Gastrocnemius medialis (tissue), 4 donors: Measurements from ENCODE around the gene MED16. TPM values are rescaled to one million over a fixed set of nuclear protein-coding genes. Genes with fewer than 3 reads are reported as not detected.

Experiments used
- ATAC-seq, 2 donors: fragments of 150-250 bp; one replicate each; pipeline ENCODE4 v1.9.1; 2016
- DNase-seq, 2 donors: peaks; one replicate each; pipeline ENCODE4 v3.0.0-alpha.2; 2019
- H3K27ac ChIP-seq, 4 donors: fragments of 200-600 bp; sonication (generic); 1 replicate in 1 of 4; 2 replicates in 3 of 4; pipeline ENCODE4 v1.5.1; 2016 to 2018; ENCODE audit warnings: mild to moderate bottlenecking in 2 of 4, moderate library complexity in 1 of 4
- H3K27me3 ChIP-seq, 3 donors: fragments of 200-600 bp; sonication (generic) in 2 of 3; 1 replicate in 1 of 3; 2 replicates in 2 of 3; pipeline versions ENCODE4 v1.5.1 to v1.6.0; 2016 to 2019; ENCODE audit warnings: mild to moderate bottlenecking in 1 of 3, moderate library complexity in 1 of 3
- H3K36me3 ChIP-seq, 2 donors: fragments of 200-600 bp; sonication (generic) in 1 of 2; one replicate each; pipeline ENCODE4 v1.5.1; 2017 to 2018
- H3K4me1 ChIP-seq, 2 donors: fragments of 200-600 bp; sonication (generic) in 1 of 2; one replicate each; pipeline ENCODE4 v1.5.1; 2016 to 2017; ENCODE audit warnings: mild to moderate bottlenecking in 2 of 2
- H3K4me3 ChIP-seq, 4 donors: fragments of 200-600 bp; sonication (generic) in 3 of 4; 1 replicate in 1 of 4; 2 replicates in 3 of 4; pipeline ENCODE4 v1.5.1; 2016 to 2019; ENCODE audit warnings: mild to moderate bottlenecking in 2 of 4
- H3K9me3 ChIP-seq, 3 donors: fragments of 200-600 bp; sonication (generic) in 2 of 3; 1 replicate in 1 of 3; 2 replicates in 2 of 3; pipeline ENCODE4 v1.5.1; 2016 to 2019
- CTCF ChIP-seq, 5 experiments: fragments of 450-650 bp in 3 of 5; fragments of 200-600 bp in 2 of 5; sonication (generic) in 2 of 5; IDR thresholded peaks in 4 of 5; conservative IDR thresholded peaks in 1 of 5; 1 replicate in 4 of 5; 2 replicates in 1 of 5; pipeline ENCODE4 v1.5.1; 2016 to 2019; ENCODE audit warnings: antibody characterized with exemption in 5 of 5, mild to moderate bottlenecking in 3 of 5, moderate library complexity in 3 of 5
- POLR2A ChIP-seq, 2 donors: fragments of 450-650 bp; IDR thresholded peaks; one replicate each; pipeline ENCODE4 v1.6.1; 2017; ENCODE audit warnings: antibody characterized with exemption in 2 of 2, mild to moderate bottlenecking in 2 of 2, moderate library complexity in 2 of 2
- in situ Hi-C, 4 donors: fragments of 200-750 bp; cut with MboI; loops; one replicate each; pipeline versions ENCODE4 v1.15.0 to v1.8.0; 2017; ENCODE audit warnings: low sequenced_read_pairs in 4 of 4
- intact Hi-C: fragments of 100-400 bp; cut with DNase I; formaldehyde crosslinking; loops from one replicate; pipeline ENCODE4 v1.15.1; 2023; ENCODE audit warnings: low total_unique reads
- total RNA-seq, 4 donors: library from RNA; depleted of rRNA; stranded (reverse); fragments of >200 nt; gene quantifications; one replicate each; pipeline versions ENCODE4 v1.1.0 to v1.2.3, GENCODE V29; 2016

MED16 gene
- 10 to 100 TPM; 22.0 to 67.6 (median 54.6) TPM for total RNA-seq

- in situ Hi-C loops (no loop called here), intact Hi-C loops (loop anchor here (1.0 kb wide), 2 partner anchors 20 to 96 kb away; partner anchors contain the start of genes PTBP1 and R3HDM4)
- H3K9me3 ChIP-seq, result no peaks in the 10 kb centered on the region
- peak within 1 kb of the TSS; percentile 81 to 91 (median 88) for H3K27ac ChIP-seq
- peak; percentile 85 to 92 for DNase-seq
- peak in 1 of 5 experiments; percentile 6 for TF ChIP-seq CTCF (IDR thresholded peaks at IDR 0.05 in 4 of 5, conservative IDR thresholded peaks at IDR 0.05 in 1 of 5)
- TF ChIP-seq POLR2A (IDR thresholded peaks at IDR 0.05), result peak; percentile 61 to 69
- H3K4me3 ChIP-seq, result peak within 1 kb of the TSS; percentile 73 to 84 (median 75)
- H3K4me1 ChIP-seq, result peaks cover 0 to 9% of the 10 kb centered on the region in 2 donors
- peaks cover 0 to 13% of the 10 kb centered on the region in 2 donors for H3K36me3 ChIP-seq
- ATAC-seq, result peak; percentile 98 to 99
- no peaks in the 10 kb centered on the region for H3K27me3 ChIP-seq
Measured at GRCh38 chr19:892894-893689, at the start of gene MED16, which contains the start of gene RNU6-9. TSS of gene MED16 (minus strand) at chr19:893187. CDS start at chr19:891131, 2,056 bp downstream. TSS of gene RNU6-9 (plus strand) at chr19:893484.

GRCh38 chr19:942133-942645 lies 49.2 kb upstream of the MED16 start:
- in situ Hi-C loops, result no loop called here

GRCh38 chr19:941292-942132 lies 48.5 kb upstream of the MED16 start:
- in situ Hi-C loops, result no loop called here
- H3K27ac ChIP-seq, result peak overlapping the region in 1 of 4 donors; percentile 68

More at GRCh38 chr19:942133-942645, 49.2 kb upstream of the MED16 start:
- ATAC-seq, result no peak
- intact Hi-C loops, result no loop called here
- no peaks in the 10 kb centered on the region for H3K36me3 ChIP-seq
- H3K27me3 ChIP-seq, result no peaks in the 10 kb centered on the region
- DNase-seq, result no peak
- H3K9me3 ChIP-seq, result no peaks in the 10 kb centered on the region
- no peak for TF ChIP-seq CTCF (IDR thresholded peaks at IDR 0.05 in 4 of 5, conservative IDR thresholded peaks at IDR 0.05 in 1 of 5)
- TF ChIP-seq POLR2A (IDR thresholded peaks at IDR 0.05), result no peak
- no peak overlapping the region for H3K27ac ChIP-seq
- H3K4me1 ChIP-seq, result peaks cover 0 to 7% of the 10 kb centered on the region in 2 donors
- H3K4me3 ChIP-seq, result no peak overlapping the region

More at GRCh38 chr19:941292-942132, 48.5 kb upstream of the MED16 start:
- TF ChIP-seq CTCF (IDR thresholded peaks at IDR 0.05 in 4 of 5, conservative IDR thresholded peaks at IDR 0.05 in 1 of 5) (no peak), POLR2A (IDR thresholded peaks at IDR 0.05) (no peak)
- no peak for ATAC-seq
- no peaks in the 10 kb centered on the region for H3K36me3 ChIP-seq
- H3K4me1 ChIP-seq, result peaks cover 0 to 7% of the 10 kb centered on the region in 2 donors
- intact Hi-C loops, result no loop called here
- DNase-seq, result no peak
- H3K9me3 ChIP-seq, result no peaks in the 10 kb centered on the region
- H3K4me3 ChIP-seq, result peak overlapping the region; percentile 34 to 50 (median 44)
- no peaks in the 10 kb centered on the region for H3K27me3 ChIP-seq
